HG03095 (cell line): ENCODE measurements around the gene MBNL2.

Source experiments
- ATAC-seq: cut with Tn5 transposase; IDR thresholded peaks from one replicate; pipeline ENCODE4 v1.9.1; 2021; ENCODE audit warnings: moderate library complexity; ENCODE audit not compliant: unreplicated experiment

MBNL2 gene

GRCh38 chr13:97267418-97268059 is 45.4 kb downstream of the MBNL2 start:
- no peak for ATAC-seq

GRCh38 chr13:97268772-97269171 is 46.6 kb downstream of the MBNL2 start:
- ATAC-seq: no peak

- ATAC-seq: no peak
Measured at GRCh38 chr13:97269603-97270002, 47.5 kb downstream of the MBNL2 start.

- no peak for ATAC-seq
Measured at GRCh38 chr13:97272526-97272925, 50.4 kb downstream of the MBNL2 start.

GRCh38 chr13:97273341-97273831 is 51.3 kb downstream of the MBNL2 start:
- no peak for ATAC-seq

GRCh38 chr13:97274829-97275649 is 52.9 kb downstream of the MBNL2 start:
- ATAC-seq: no peak

- no peak for ATAC-seq
Measured at GRCh38 chr13:97275776-97276501, 53.8 kb downstream of the MBNL2 start.

- ATAC-seq: no peak
Measured at GRCh38 chr13:97276862-97277269, 54.7 kb downstream of the MBNL2 start.

- no peak for ATAC-seq
Measured at GRCh38 chr13:97278435-97279411, 56.6 kb downstream of the MBNL2 start.

- no peak for ATAC-seq
Measured at GRCh38 chr13:97279913-97280312, 57.8 kb downstream of the MBNL2 start.

- no peak for ATAC-seq
Measured at GRCh38 chr13:97280478-97280877, 58.3 kb downstream of the MBNL2 start.

GRCh38 chr13:97281028-97281427 is 58.9 kb downstream of the MBNL2 start:
- ATAC-seq: no peak

- ATAC-seq: no peak
Measured at GRCh38 chr13:97282705-97283104, 60.6 kb downstream of the MBNL2 start.

GRCh38 chr13:97283888-97284287 is 61.8 kb downstream of the MBNL2 start:
- no peak for ATAC-seq

GRCh38 chr13:97284558-97284957 is 62.4 kb downstream of the MBNL2 start:
- no peak for ATAC-seq

- no peak for ATAC-seq
Measured at GRCh38 chr13:97285221-97285955, 63.3 kb downstream of the MBNL2 start.

GRCh38 chr13:97286317-97287046 is 64.3 kb downstream of the MBNL2 start:
- no peak for ATAC-seq

- no peak for ATAC-seq
Measured at GRCh38 chr13:97287047-97287383, 64.9 kb downstream of the MBNL2 start.

- ATAC-seq: no peak
Measured at GRCh38 chr13:97288486-97288900, 66.4 kb downstream of the MBNL2 start.
